Dermis lymphatic vessel endothelial cell (primary cell): ENCODE data around the gene SNRPE. TPM values are rescaled to one million over a fixed set of nuclear protein-coding genes. Genes with fewer than 3 reads are reported as not detected.

Source experiments
- total RNA-seq: library from RNA; depleted of rRNA; stranded (reverse); fragments of >200 nt; gene quantifications from 2 replicates; pipeline ENCODE4 v1.2.1, GENCODE V29; 2014

SNRPE gene
- total RNA-seq, result 46.5 and 79.0 TPM in 2 replicates

GRCh38 chr1:203861379-203862184 is at the start of gene SNRPE:
SNRPE (plus strand) TSS chr1:203861599; CDS start chr1:203861660, 61 bp downstream.

Other genes starting within 250 kb of the SNRPE start
- gene ATP2B4, start 234.8 kb upstream of the SNRPE start, total RNA-seq, result 38.8 and 64.3 TPM in 2 replicates
- under 0.01 TPM in 1 of 2 replicates, not detected in the other for gene LAX1, start 96.4 kb upstream of the SNRPE start, total RNA-seq
- gene ZBED6, start 66.0 kb upstream of the SNRPE start, total RNA-seq, result 15.5 and 18.1 TPM in 2 replicates
- 106 and 111 TPM in 2 replicates for gene ZC3H11A, start 66.0 kb upstream of the SNRPE start, total RNA-seq
- gene SOX13, start 211.5 kb downstream of the SNRPE start, total RNA-seq, result 5.4 and 6.5 TPM in 2 replicates